Nephron (organoid): ENCODE results near the gene DGKI.

Experiments used
- H3K27ac Mint-ChIP-seq, 3 experiments: 2 replicates each; pipeline ENCODE4 v1.8.0; 2020; ENCODE audit warnings: mixed read lengths in 3 of 3, mild to moderate bottlenecking in 2 of 3, moderate library complexity in 1 of 3
- H3K27me3 Mint-ChIP-seq: 2 replicates; pipeline ENCODE4 v1.8.0; 2021; ENCODE audit warnings: low read depth, mild to moderate bottlenecking, moderate library complexity, mixed read lengths
- H3K36me3 Mint-ChIP-seq: 2 replicates; pipeline ENCODE4 v1.8.0; 2020; ENCODE audit warnings: low read depth, mixed read lengths
- H3K4me1 Mint-ChIP-seq: 2 replicates; pipeline ENCODE4 v1.8.0; 2020; ENCODE audit warnings: mixed read lengths
- H3K4me3 Mint-ChIP-seq, 3 experiments: 2 replicates each; pipeline ENCODE4 v1.8.0; 2020; ENCODE audit warnings: mild to moderate bottlenecking in 3 of 3, mixed read lengths in 3 of 3, moderate library complexity in 2 of 3
- H3K9me3 Mint-ChIP-seq: 2 replicates; pipeline ENCODE4 v1.8.0; 2020; ENCODE audit warnings: mixed read lengths
- TF ChIP-seq, protein P1 (sequence below), 3 experiments: fragments of 200-600 bp; sonication (generic); IDR thresholded peaks; one replicate each; pipeline ENCODE4 v1.5.0; 2021; ENCODE audit warnings: antibody characterized with exemption in 3 of 3; ENCODE audit not compliant: unreplicated experiment in 3 of 3

The DGKI gene

DNA sequence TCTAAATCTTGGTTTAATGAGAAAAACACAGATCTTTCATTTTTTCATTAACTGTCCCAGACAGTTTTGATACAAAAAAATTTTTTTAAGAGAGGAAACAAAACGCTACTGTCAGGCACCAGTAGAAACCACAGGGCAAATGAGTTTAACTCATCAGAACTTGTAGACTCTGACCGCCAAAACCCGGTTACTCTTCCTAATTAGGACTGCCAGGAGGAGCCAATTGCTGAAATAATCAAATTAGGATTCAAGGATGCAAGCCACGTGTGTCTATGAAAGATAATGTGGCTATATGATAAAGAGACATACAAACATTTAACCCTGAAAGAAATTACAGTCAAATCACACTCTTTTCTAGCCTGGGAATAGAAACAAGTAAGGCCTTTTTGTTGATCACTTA is 154.4 kb downstream of the DGKI start:
- Mint-ChIP-seq H3K4me1 (no peaks in the 10 kb centered on the region), H3K9me3 (no peaks in the 10 kb centered on the region), H3K27me3 (no peaks in the 10 kb centered on the region), H3K4me3 (no peak overlapping the region), H3K27ac (no peak overlapping the region), H3K36me3 (no peaks in the 10 kb centered on the region)
- TF ChIP-seq, protein P1, sequence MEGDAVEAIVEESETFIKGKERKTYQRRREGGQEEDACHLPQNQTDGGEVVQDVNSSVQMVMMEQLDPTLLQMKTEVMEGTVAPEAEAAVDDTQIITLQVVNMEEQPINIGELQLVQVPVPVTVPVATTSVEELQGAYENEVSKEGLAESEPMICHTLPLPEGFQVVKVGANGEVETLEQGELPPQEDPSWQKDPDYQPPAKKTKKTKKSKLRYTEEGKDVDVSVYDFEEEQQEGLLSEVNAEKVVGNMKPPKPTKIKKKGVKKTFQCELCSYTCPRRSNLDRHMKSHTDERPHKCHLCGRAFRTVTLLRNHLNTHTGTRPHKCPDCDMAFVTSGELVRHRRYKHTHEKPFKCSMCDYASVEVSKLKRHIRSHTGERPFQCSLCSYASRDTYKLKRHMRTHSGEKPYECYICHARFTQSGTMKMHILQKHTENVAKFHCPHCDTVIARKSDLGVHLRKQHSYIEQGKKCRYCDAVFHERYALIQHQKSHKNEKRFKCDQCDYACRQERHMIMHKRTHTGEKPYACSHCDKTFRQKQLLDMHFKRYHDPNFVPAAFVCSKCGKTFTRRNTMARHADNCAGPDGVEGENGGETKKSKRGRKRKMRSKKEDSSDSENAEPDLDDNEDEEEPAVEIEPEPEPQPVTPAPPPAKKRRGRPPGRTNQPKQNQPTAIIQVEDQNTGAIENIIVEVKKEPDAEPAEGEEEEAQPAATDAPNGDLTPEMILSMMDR (IDR thresholded peaks at IDR 0.05; ENCODE audit: unreplicated experiment in 3 of 3): no peak

GRCh38 chr7:137691566-137691965 is 155.2 kb downstream of the DGKI start:
- Mint-ChIP-seq H3K4me3 (no peak overlapping the region), H3K9me3 (no peaks in the 10 kb centered on the region), H3K27me3 (no peaks in the 10 kb centered on the region), H3K4me1 (no peaks in the 10 kb centered on the region), H3K27ac (no peak overlapping the region), H3K36me3 (no peaks in the 10 kb centered on the region)
- TF ChIP-seq, protein P1 (IDR thresholded peaks at IDR 0.05; ENCODE audit: unreplicated experiment in 3 of 3): no peak

GRCh38 chr7:137690635-137691034 is 156.1 kb downstream of the DGKI start:
- Mint-ChIP-seq H3K4me1 (no peaks in the 10 kb centered on the region), H3K36me3 (no peaks in the 10 kb centered on the region), H3K4me3 (no peak overlapping the region), H3K9me3 (no peaks in the 10 kb centered on the region), H3K27ac (no peak overlapping the region), H3K27me3 (peaks cover 1% of the 10 kb centered on the region)
- TF ChIP-seq, protein P1 (IDR thresholded peaks at IDR 0.05; ENCODE audit: unreplicated experiment in 3 of 3): no peak

DNA sequence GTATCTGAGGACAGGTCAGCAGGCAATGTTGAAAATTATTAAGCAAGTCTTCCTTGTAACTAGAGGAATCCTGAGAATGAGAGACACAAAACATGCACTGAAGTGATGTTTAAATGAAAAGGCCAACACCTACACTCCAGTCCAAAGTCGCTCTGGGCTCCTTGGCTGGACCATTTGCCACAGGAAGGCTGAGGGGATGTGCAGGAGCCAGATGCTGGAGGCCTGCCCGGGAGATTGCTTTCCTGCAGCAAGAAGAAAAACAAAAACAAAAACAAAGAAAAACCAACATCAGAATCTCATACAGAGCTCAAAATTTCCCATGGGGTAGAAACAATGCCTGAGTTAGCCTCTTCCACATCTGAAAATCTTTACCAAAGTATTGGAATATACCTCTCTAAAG is 157.0 kb downstream of the DGKI start:
- TF ChIP-seq, protein P1 (IDR thresholded peaks at IDR 0.05; ENCODE audit: unreplicated experiment in 3 of 3): no peak
- H3K27me3 Mint-ChIP-seq: peaks cover 6% of the 10 kb centered on the region
- H3K4me1 Mint-ChIP-seq: no peaks in the 10 kb centered on the region

DNA sequence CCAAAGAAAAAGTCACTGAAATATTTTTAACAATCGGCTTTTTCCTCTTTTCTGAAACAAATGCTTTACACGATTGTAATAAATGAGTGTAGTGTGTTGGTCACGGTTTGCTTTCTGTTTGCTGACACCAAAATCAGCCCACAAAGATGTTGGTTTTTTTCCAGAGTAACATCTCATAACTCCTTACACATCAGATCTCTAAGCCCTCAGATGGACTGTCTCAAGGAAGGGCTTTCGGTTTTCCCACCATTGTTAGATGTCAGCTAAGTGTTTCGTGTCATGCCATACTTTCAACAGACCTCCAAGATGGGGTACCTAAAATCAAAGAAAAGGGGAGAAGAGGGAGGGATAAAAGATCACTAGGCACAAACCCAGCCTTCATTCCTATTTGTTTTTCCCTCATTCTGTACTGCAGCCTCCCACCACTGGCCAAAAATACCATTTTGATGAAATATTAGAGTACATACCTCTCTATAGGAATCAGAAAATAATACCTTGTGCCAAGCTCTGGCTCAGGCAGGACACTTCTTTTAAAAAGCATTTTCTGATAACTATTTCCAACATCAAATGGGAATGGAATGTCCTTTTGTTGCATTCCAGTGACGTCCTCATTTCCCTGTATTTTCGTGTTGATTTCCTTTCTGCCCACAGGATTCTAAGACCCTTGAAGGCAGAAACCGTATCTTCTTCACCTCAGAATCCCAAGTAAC is 159.1 kb downstream of the DGKI start:
- H3K4me3 Mint-ChIP-seq: no peak overlapping the region
- H3K27me3 Mint-ChIP-seq: peaks cover 6% of the 10 kb centered on the region
- H3K36me3 Mint-ChIP-seq: no peaks in the 10 kb centered on the region
- H3K27ac Mint-ChIP-seq: no peak overlapping the region
- H3K4me1 Mint-ChIP-seq: no peaks in the 10 kb centered on the region
- TF ChIP-seq, protein P1 (IDR thresholded peaks at IDR 0.05; ENCODE audit: unreplicated experiment in 3 of 3): no peak
- H3K9me3 Mint-ChIP-seq: no peaks in the 10 kb centered on the region

More for the DNA sequence above, 157.0 kb downstream of the DGKI start:
- H3K4me3 Mint-ChIP-seq: no peak overlapping the region
- no peak overlapping the region for H3K27ac Mint-ChIP-seq
- H3K36me3 Mint-ChIP-seq: no peaks in the 10 kb centered on the region
- H3K9me3 Mint-ChIP-seq: no peaks in the 10 kb centered on the region
